Adipose tissue (tissue), 3 donors: ENCODE measurements around the gene RANBP6. TPM values are rescaled to one million over a fixed set of nuclear protein-coding genes. Genes with fewer than 3 reads are reported as not detected.

Experiments
- H3K27ac ChIP-seq: one replicate; pipeline ENCODE4 v1.5.1; 2013; ENCODE audit warnings: low read depth, low read length
- WGBS, 3 donors: extraction: QIAGEN DNeasy Blood & Tissue Kit; methylation state at CpG; one replicate each; pipeline ENCODE4 v1.1.7; 2013; 5-methylcytosine and 5-hydroxymethylcytosine counted together
- polyA plus RNA-seq, 3 donors: library from polyadenylated mRNA; stranded (reverse); fragments of 200-250 nt; gene quantifications; one replicate each; pipeline ENCODE4 v1.2.3, GENCODE V29; 2013
- donor health status: healthy with polysubstance abuse.
- donor health status: Bipolar disorder and iron deficiency.
- donor health status: healthy.

Gene RANBP6
- polyA plus RNA-seq, 3 donors, result 4.0 to 7.5 (median 5.6) TPM

- H3K27ac ChIP-seq, result peak overlapping the region; percentile 87
- WGBS, 3 donors, result 1% methylated on average over 25 to 39 of the region's 40 CpGs
Measured at GRCh38 chr9:6008169-6008979, 7.0 kb downstream of the RANBP6 start.

GRCh38 chr9:6007770-6008168, 7.7 kb downstream of the RANBP6 start:
- 0 to 1% (median 0%) methylated on average over 13 to 32 of the region's 54 CpGs for WGBS, 3 donors

GRCh38 chr9:6007058-6007769, 8.2 kb downstream of the RANBP6 start:
- no peak overlapping the region for H3K27ac ChIP-seq
- WGBS, 3 donors, result 0 to 1% (median 1%) methylated on average over 55 to 59 of the region's 59 CpGs

More at GRCh38 chr9:6007770-6008168, 7.7 kb downstream of the RANBP6 start:
- H3K27ac ChIP-seq, result peak overlapping the region; percentile 87

- WGBS, 3 donors, result 0 to 1% (median 0%) methylated on average over 13 of the region's 13 CpGs
- no peak overlapping the region for H3K27ac ChIP-seq
Measured at GRCh38 chr9:6006749-6007057, 8.7 kb downstream of the RANBP6 start.

- WGBS, 3 donors, result 94 to 97% (median 96%) methylated on average over 2 of the region's 2 CpGs
- H3K27ac ChIP-seq, result no peak overlapping the region
Measured at GRCh38 chr9:6000955-6001354, 14.5 kb downstream of the RANBP6 start.

- no peak overlapping the region for H3K27ac ChIP-seq
- WGBS, 3 donors, result 66 to 96% (median 96%) methylated on average over 2 of the region's 2 CpGs
Measured at GRCh38 chr9:5999443-6000101, 15.9 kb downstream of the RANBP6 start.

GRCh38 chr9:5994493-5994892, 20.9 kb downstream of the RANBP6 start:
- H3K27ac ChIP-seq, result no peak overlapping the region
- WGBS, 3 donors, result 86 to 93% (median 92%) methylated on average over 1 of the region's 1 CpG

GRCh38 chr9:5988265-5988664, 27.2 kb downstream of the RANBP6 start:
- no peak overlapping the region for H3K27ac ChIP-seq
- WGBS, 3 donors, result 95 to 99% (median 97%) methylated on average over 5 of the region's 5 CpGs

GRCh38 chr9:5983042-5983441, 32.4 kb downstream of the RANBP6 start:
- no peak overlapping the region for H3K27ac ChIP-seq
- WGBS, 3 donors, result 94 to 97% (median 97%) methylated on average over 2 of the region's 2 CpGs

- 84 to 89% (median 85%) methylated on average over 2 of the region's 2 CpGs for WGBS, 3 donors
- H3K27ac ChIP-seq, result no peak overlapping the region
Measured at GRCh38 chr9:5982317-5982716, 33.1 kb downstream of the RANBP6 start.

- no peak overlapping the region for H3K27ac ChIP-seq
- WGBS, 3 donors, result 37 to 79% (median 75%) methylated on average over 1 of the region's 1 CpG
Measured at GRCh38 chr9:5978523-5978922, 36.9 kb downstream of the RANBP6 start.

- H3K27ac ChIP-seq, result no peak overlapping the region
- 58 to 85% (median 77%) methylated on average over 2 of the region's 2 CpGs for WGBS, 3 donors
Measured at GRCh38 chr9:5976674-5977397, 38.6 kb downstream of the RANBP6 start.

- H3K27ac ChIP-seq, result no peak overlapping the region
Measured at GRCh38 chr9:5971740-5972139, 43.7 kb downstream of the RANBP6 start.

Other genes starting within 250 kb of the RANBP6 start
- 1 to 10 TPM; 2.8 to 4.6 (median 4.5) TPM for gene ERMP1, start 182.5 kb downstream of the RANBP6 start, polyA plus RNA-seq
- gene MLANA, start 124.7 kb downstream of the RANBP6 start, polyA plus RNA-seq, result not detected
- gene IL33, start 200.2 kb upstream of the RANBP6 start, polyA plus RNA-seq, result 10 to 100 TPM in 2 of 3 donors, 1 to 10 TPM in 1; 2.7 to 93.9 (median 27.8) TPM